Activated CD8-positive, alpha-beta memory T cell treated with anti-CD3 and anti-CD28 coated beads, Interleukin-2, amount 50 U/mL, for 24 hours (primary cell): ENCODE results near the gene CPNE5.

Experiments
- DNase-seq: peaks from one replicate; pipeline ENCODE4 v3.0.0-alpha.2; 2020; ENCODE audit errors: extremely low read depth

The CPNE5 gene

GRCh38 chr6:36766399-36766945, 72.8 kb downstream of the CPNE5 start:
- no peak for DNase-seq

DNA sequence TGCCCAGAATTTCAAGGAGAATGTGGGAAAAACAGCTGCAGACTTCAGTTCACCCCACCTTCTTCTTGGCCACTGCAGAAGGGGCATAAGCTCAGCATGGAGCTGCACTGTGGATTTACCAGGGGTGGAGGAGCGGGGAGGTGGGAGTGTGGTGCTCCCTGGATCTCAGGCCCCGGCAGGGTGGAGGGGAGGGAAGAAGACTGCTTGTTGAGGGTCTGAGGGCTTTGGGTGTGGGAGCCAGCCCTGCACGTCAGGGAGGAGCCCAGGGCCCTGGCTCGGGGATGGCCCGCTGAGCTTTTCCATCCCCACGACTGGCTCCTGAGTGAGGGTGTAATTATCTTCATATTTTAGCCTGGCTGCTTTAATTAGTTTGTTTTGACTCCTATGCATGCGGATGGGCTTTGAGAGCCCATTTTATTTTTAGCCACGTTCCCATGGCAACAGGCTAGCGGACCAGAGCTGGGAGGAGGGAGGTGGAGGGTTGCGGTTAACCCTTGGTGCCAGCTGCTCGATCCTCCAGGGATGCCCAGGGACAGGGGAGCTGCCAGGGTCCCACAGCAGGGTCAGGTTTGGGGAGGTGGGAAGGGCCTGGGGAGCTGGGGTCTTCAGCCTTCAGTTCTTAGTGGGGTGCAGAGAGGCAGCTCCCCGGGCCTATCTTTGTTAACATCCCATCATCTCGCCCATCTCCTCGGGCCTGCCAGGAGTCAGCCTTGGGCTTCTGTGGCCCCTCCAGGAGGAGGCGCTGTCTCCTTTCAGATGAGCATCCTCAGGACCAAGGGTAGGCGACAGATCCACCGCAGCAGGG, 73.4 kb downstream of the CPNE5 start:
- DNase-seq, result peak; percentile 56

- no peak for DNase-seq
Measured at GRCh38 chr6:36765190-36765589, 74.1 kb downstream of the CPNE5 start.

- no peak for DNase-seq
Measured at GRCh38 chr6:36762123-36762522, 77.1 kb downstream of the CPNE5 start.

GRCh38 chr6:36760685-36761435, 78.4 kb downstream of the CPNE5 start:
- no peak for DNase-seq

- peak; percentile 45 for DNase-seq
Measured at GRCh38 chr6:36759148-36759759, 80.0 kb downstream of the CPNE5 start.

GRCh38 chr6:36758516-36759147, 80.6 kb downstream of the CPNE5 start:
- DNase-seq, result no peak

- DNase-seq, result no peak
Measured at GRCh38 chr6:36757943-36758508, 81.2 kb downstream of the CPNE5 start.

- DNase-seq, result no peak
Measured at GRCh38 chr6:36757206-36757605, 82.0 kb downstream of the CPNE5 start.

DNA sequence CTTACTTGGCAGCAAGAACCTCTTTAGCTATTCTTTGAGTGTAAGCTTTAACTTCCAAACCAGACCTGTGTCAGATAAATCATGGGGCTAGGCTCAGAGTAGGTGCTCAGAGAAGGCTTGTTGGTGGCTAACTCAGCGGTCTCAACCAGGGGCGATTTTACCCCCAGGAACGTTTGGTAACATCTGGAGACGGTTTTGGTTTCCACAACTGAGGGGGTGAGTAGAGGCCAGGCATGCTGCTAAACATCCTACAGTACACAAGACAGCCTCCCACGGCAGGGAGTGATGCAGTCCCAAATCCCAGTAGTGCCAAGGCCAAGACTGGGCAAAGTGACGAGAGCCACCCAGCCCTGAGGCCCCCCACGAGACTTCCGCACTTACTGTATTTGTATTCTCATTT, 82.5 kb downstream of the CPNE5 start:
- DNase-seq, result no peak

DNA sequence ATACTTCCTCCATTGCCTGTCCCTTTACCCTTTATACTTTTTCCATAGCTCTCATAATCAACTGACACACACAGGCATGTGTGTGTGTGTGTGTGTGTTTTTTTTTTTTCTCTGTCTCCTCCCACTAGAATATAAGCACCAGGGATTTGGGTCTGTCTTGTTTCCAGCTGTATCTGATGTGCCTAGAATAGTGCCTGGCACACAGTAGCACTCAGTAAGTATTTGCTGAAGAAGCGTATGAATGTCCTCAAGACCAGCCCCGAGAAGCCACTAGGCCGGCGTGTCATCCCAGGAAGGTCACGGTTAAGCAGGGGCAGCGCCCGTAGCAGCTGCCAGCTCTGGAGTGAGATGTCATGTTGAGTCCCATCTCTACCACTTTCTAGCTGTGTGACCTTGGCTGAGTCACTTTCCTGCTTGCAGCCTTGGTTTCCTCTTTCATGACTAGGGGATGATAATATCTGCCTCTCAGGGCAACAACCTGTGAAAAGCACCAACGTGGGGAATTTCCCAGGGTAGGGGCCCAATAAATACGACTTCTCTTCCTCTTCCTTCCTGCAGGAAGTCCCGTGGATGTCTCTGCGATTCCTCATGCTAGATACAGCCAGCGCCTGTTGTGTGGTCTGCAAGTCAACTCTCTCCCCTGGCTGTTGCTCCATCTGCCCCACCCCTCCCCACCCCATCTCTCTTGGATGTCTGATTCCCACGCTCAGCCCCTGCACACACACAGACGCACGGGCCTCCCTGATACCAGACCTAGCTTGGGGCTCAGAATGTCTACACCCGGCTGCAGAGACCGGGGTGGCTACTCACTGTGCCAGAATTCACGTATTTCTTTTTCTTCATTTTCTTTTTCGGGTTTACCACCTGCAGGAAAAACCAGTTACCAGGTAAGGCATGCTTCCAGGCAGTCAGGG, 83.6 kb downstream of the CPNE5 start:
- DNase-seq, result peak; percentile 51

DNA sequence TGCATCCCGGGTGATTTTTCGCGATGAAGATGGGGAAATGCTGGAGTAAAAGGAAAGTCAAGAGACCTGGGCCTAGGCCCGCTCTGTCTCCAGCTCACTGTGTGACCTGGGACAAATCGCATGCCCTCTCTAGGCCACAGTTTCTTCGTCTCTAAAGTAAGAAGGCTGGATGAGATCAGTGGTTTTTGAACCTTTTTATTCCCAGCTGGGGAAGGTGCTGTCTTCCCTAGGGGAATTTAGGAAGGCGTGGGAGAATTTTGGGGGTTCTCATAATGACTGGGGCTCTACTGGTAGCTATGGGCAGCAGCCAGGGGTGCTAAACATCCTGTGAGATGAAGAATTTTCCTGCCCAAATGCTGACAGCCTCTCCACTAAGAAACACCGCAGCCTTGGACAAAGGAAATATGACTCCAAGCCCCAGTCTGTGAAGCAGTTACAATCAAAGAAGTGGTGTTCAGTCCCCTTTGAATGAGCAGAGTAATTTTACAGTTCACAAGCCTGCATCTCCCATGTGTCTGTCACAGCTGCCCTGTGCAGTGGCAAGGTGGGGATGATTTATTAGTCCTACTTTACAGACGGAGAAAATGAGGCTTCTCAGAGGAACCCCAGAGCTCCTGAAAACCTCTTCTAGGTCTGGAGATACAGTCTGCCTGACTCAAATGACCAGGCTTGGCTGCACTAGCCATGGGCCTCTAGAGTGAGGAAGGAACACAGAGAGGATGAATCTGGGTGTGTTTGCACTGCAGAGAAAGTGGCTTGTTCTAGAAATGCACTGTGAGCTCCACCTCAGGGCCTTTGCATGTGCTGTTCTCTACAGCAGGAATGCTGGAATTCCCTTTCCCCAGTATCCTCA, 84.4 kb downstream of the CPNE5 start:
- DNase-seq, result no peak

DNA sequence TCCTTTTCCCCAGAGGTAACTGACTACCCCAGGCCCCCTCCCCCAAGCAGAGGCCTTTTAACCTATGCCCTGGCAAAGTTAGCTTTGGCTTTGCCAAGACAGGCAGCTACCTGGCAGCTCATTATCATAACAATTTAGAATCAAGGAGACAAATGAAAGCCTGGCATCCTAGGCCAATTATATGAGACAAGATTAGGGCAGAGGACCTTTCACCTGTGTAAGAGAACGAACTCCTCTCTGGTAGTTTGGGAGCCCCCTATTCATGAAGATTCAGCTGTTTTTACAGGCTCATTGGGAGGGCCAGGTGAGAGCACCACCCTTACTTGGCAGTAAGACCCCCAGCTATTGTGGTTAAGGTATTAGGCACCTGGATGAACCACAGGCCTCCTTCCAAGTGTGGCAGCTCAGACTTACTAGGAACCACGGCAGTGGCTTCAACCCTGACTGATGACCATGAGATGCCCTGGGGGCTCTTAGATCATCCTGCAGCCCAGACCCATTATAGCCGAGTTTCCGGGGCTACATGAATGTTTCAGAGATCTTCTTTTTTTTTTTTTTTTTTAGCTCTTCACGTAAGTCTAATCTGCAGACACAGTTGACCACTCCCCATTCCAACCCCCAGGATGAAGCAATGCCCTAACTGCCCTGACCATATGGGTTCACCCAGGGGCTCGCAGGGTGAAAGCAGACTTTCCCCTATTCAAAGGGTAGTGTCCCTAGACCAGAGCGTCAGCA, 85.4 kb downstream of the CPNE5 start:
- DNase-seq, result no peak

DNA sequence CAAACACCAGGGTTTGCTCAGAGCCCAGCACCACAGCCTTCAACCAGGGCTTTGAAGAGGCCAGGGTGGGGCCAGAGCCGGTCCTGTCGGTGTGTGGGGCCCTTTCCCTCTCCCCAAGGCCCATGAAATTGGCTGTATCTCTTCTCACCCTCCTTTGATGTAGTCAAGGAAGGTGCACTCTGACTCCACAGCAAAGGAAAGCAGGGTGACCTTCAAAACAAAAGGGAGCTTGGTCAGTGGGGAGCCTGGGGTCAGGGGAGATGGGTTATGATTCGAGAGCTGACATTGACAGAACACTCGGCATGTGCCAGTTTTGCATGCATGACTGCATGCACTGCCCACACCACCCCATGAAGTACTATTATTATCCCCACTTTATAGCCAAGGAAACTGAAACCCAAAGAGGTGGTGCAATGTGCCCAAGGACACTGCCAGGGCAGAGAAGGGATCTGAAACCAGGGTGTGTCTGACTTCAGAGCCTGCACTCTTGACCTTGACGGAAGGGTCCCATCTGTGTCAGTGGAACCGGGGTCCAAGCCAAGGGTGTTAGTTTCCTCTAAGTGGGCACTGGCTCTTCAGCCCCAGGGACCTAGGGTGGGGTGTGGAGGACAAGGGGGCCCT, 86.2 kb downstream of the CPNE5 start:
- no peak for DNase-seq

GRCh38 chr6:36752187-36752885, 86.9 kb downstream of the CPNE5 start:
- no peak for DNase-seq

- DNase-seq, result no peak
Measured at GRCh38 chr6:36751833-36752186, 87.4 kb downstream of the CPNE5 start.

DNA sequence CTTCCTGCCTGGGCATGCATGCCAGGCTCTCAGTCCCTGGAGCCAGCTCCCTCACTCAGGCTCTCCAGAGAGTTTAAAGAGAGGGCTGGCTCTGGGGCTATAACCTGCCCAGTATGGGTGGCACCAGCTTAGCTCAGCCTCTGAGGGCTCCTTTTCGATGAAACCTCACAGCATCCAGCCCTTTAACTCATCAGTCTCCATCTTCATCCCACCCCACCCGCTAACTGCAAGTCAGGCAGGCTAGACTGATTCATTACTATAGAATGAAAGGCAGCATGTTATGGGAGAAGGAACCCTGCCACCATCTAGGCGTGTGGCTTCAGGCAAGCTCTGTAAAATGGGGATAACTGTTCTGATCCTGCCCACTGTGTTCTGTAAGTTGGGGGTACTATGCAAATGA, 88.2 kb downstream of the CPNE5 start:
- no peak for DNase-seq
